HepG2 (cell line): ENCODE data around the gene GARIN3. TPM values are rescaled to one million over a fixed set of nuclear protein-coding genes. Genes with fewer than 3 reads are reported as not detected.

Experiments used
- AHR ChIP-seq: IDR thresholded peaks from 2 replicates; pipeline ENCODE4 v1.6.1; 2018; ENCODE audit warnings: missing genetic modification reagents, missing compliant biosample characterization
- ETV6 ChIP-seq: sonication (generic); formaldehyde crosslinking; conservative IDR thresholded peaks from 2 replicates; pipeline ENCODE4 v1.4.0; 2020; ENCODE audit warnings: missing genetic modification reagents
- HOMEZ ChIP-seq: IDR thresholded peaks from 2 replicates; pipeline ENCODE4 v1.6.1; 2016; ENCODE audit warnings: low read depth
- IRF2 ChIP-seq: IDR thresholded peaks from 2 replicates; pipeline ENCODE4 v1.6.1; 2018; ENCODE audit warnings: missing genetic modification reagents, missing compliant biosample characterization
- KDM3A ChIP-seq: IDR thresholded peaks from 2 replicates; pipeline ENCODE4 v1.6.1; 2018; ENCODE audit warnings: low read depth, missing compliant biosample characterization
- MED1 ChIP-seq: sonication (generic); formaldehyde crosslinking; IDR thresholded peaks from 2 replicates; pipeline ENCODE4 v1.4.0; 2020; ENCODE audit warnings: missing genetic modification reagents
- MYC ChIP-seq: sonication (generic); formaldehyde crosslinking; IDR thresholded peaks from 2 replicates; pipeline ENCODE4 v1.9.0; 2021; ENCODE audit warnings: missing genetic modification reagents, borderline replicate concordance
- NRL ChIP-seq: sonication (generic); formaldehyde crosslinking; IDR thresholded peaks from 2 replicates; pipeline ENCODE4 v1.5.0; 2020; ENCODE audit warnings: missing genetic modification reagents, mild to moderate bottlenecking, moderate library complexity, borderline replicate concordance
- PBX3 ChIP-seq: sonication (generic); formaldehyde crosslinking; IDR thresholded peaks from 2 replicates; pipeline ENCODE4 v1.8.1; 2023; ENCODE audit warnings: missing genetic modification reagents, inconsistent platforms, borderline replicate concordance
- POLR2A ChIP-seq, 2 experiments: IDR thresholded peaks; 2 replicates each; pipeline ENCODE4 v1.6.1; 2011; ENCODE audit warnings: low read depth in 2 of 2, low read length in 2 of 2, mild to moderate bottlenecking in 1 of 2, moderate library complexity in 1 of 2; ENCODE audit not compliant: insufficient read depth in 1 of 2
- SIX1 ChIP-seq: sonication (generic); formaldehyde crosslinking; IDR thresholded peaks from 2 replicates; pipeline ENCODE4 v1.4.0; 2020; ENCODE audit warnings: missing genetic modification reagents, borderline replicate concordance
- SMAD3 ChIP-seq: sonication (generic); formaldehyde crosslinking; IDR thresholded peaks from 2 replicates; pipeline ENCODE4 v1.4.0; 2020; ENCODE audit warnings: missing genetic modification reagents
- SPEN ChIP-seq: sonication (generic); formaldehyde crosslinking; IDR thresholded peaks from 2 replicates; pipeline ENCODE4 v1.5.1; 2020; ENCODE audit warnings: low read depth, mild to moderate bottlenecking, missing genetic modification reagents
- TCF12 ChIP-seq, 2 experiments: fragments of 450-650 bp in 1 of 2; sonication (generic) in 1 of 2; formaldehyde crosslinking in 1 of 2; IDR thresholded peaks; 2 replicates each; pipeline versions ENCODE4 v1.6.1 to v1.8.0; 2017 to 2022; ENCODE audit warnings: antibody characterized with exemption in 1 of 2, mild to moderate bottlenecking in 1 of 2, missing genetic modification reagents in 1 of 2, moderate library complexity in 1 of 2
- ZFAT ChIP-seq: sonication (generic); formaldehyde crosslinking; conservative IDR thresholded peaks from 2 replicates; pipeline ENCODE4 v1.8.1; 2023; ENCODE audit warnings: missing genetic modification reagents, inconsistent platforms
- ZFP62 ChIP-seq: sonication (generic); formaldehyde crosslinking; IDR thresholded peaks from 2 replicates; pipeline ENCODE4 v1.4.0; 2020; ENCODE audit warnings: missing genetic modification reagents
- ZNF292 ChIP-seq: sonication (generic); formaldehyde crosslinking; IDR thresholded peaks from 2 replicates; pipeline ENCODE4 v1.8.1; 2022; ENCODE audit warnings: mild to moderate bottlenecking, low read depth, missing genetic modification reagents, borderline replicate concordance
- ZNF564 ChIP-seq: sonication (generic); formaldehyde crosslinking; IDR thresholded peaks from 2 replicates; pipeline ENCODE4 v1.8.1; 2023; ENCODE audit warnings: mild to moderate bottlenecking, missing genetic modification reagents
- ZNF629 ChIP-seq: sonication (generic); formaldehyde crosslinking; conservative IDR thresholded peaks from 2 replicates; pipeline ENCODE4 v1.5.0; 2020; ENCODE audit warnings: missing genetic modification reagents
- ZNF670 ChIP-seq: sonication (generic); formaldehyde crosslinking; IDR thresholded peaks from 2 replicates; pipeline ENCODE4 v1.8.0; 2022; ENCODE audit warnings: mild to moderate bottlenecking, missing genetic modification reagents, borderline replicate concordance
- ZNF710 ChIP-seq: sonication (generic); formaldehyde crosslinking; IDR thresholded peaks from 2 replicates; pipeline ENCODE4 v1.5.0; 2020; ENCODE audit warnings: mild to moderate bottlenecking, missing genetic modification reagents, borderline replicate concordance
- ZNF724P ChIP-seq: sonication (generic); formaldehyde crosslinking; IDR thresholded peaks from 2 replicates; pipeline ENCODE4 v1.8.0; 2022; ENCODE audit warnings: missing genetic modification reagents, borderline replicate concordance
- ZNF777 ChIP-seq: sonication (generic); formaldehyde crosslinking; IDR thresholded peaks from 2 replicates; pipeline ENCODE4 v1.4.0; 2020; ENCODE audit warnings: missing genetic modification reagents
- polyA plus RNA-seq, 8 experiments: library from polyadenylated mRNA; depleted of rRNA in 3 of 8; stranded (reverse) in 7 of 8; unstranded in 1 of 8; fragments of >200 nt; fragmentation: Illumina TruSeq in 4 of 8; extraction: Trizol in 4 of 8; gene quantifications; 2 replicates each; pipeline versions ENCODE4 v1.2.1 to v1.2.3, GENCODE V29; 2011 to 2016; ENCODE audit warnings: low read depth in 4 of 8, missing spikeins in 1 of 8, mixed read lengths in 1 of 8; ENCODE audit not compliant: insufficient read depth in 1 of 8
- total RNA-seq, 5 experiments: library from RNA; depleted of rRNA; stranded (reverse); fragments of >200 nt; fragmentation: Illumina TruSeq; extraction: Trizol; gene quantifications; 2 replicates each; pipeline ENCODE4 v1.2.3, GENCODE V29; 2016; ENCODE audit warnings: low read depth in 1 of 5
- TF ChIP-seq, protein P1 (sequence below): sonication (generic); formaldehyde crosslinking; IDR thresholded peaks from 2 replicates; pipeline ENCODE4 v1.4.0; 2020; ENCODE audit warnings: missing genetic modification reagents, borderline replicate concordance

The GARIN3 gene
- total and polyA plus RNA-seq, 2 of the 13 experiments (the other 11 are each of a cell fraction or from before 2014, with no cell fraction given), result not detected

DNA sequence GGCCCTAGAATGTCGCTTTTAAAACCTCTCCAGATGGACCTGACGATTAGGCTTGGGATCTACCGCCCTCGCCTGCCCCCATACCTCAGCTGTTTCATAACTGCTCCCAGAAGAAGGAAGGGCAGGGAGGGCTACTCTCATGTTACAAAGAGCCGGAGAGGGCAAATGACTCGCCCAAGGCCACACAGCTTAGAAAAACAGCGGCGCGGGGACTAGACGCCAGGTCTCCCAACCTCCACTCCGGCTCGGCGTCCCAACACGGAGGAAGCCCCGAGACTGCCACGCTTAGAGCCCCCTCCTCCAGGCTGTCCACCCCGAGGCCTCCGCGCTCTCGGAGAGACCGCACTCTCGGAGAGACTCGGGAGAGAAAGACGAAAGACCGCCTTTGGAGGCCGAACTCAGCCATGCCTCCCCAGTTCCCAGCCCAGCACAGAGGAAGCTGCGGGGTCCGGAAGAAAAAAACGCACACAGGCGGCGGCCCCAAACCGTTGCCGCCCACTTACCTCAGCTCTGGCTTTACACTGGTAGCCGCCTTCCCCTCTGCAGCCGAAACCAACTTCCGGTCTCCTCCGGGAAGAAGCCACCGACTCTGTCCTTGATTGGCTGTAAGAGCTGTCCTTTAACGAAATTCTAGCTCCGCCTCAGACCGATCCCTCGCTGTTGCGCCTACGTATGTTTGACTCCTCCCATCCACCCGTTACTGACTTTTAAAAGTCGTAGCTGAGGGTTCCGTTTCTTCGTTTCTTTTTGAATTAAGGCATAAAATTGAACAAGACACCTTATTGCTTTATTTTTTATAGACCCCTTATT is 23.5 kb downstream of the GARIN3 start, which contains the start of gene MED7 (continued):
- TF ChIP-seq IRF2 (CRISPR knock-in tag) (0 out of 2 replicates have a peak, but pooled peaks have one; percentile 35), ZNF564 (no peak), MYC (CRISPR knock-in tag) (peak; percentile 52; the same call in 1 of the 2 replicates), TCF12 (IDR thresholded peaks at IDR 0.05) (no peak), TCF12 (CRISPR knock-in tag; IDR thresholded peaks at IDR 0.05) (no peak), ETV6 (CRISPR knock-in tag) (peak; percentile 58; the same call in 1 of the 2 replicates), KDM3A (CRISPR knock-in tag) (no peak; the same call in 1 of the 2 replicates), AHR (CRISPR knock-in tag) (peak; percentile 82; the same call in 1 of the 2 replicates), ZNF724P (CRISPR knock-in tag) (no peak), ZFP62 (CRISPR knock-in tag) (no peak), ZNF777 (CRISPR knock-in tag) (0 out of 2 replicates have a peak, but pooled peaks have one; percentile 33), SPEN (CRISPR knock-in tag) (peak; percentile 68; the same call in 1 of the 2 replicates), ZNF670 (CRISPR knock-in tag) (peak; percentile 33; the same call in 1 of the 2 replicates), ZNF292 (peak; percentile 40; the same call in 1 of the 2 replicates), SMAD3 (CRISPR knock-in tag) (no peak), HOMEZ (CRISPR knock-in tag) (peak; percentile 69), SIX1 (CRISPR knock-in tag) (no peak), ZNF629 (no peak), NRL (CRISPR knock-in tag) (0 out of 2 replicates have a peak, but pooled peaks have one; percentile 40), PBX3 (CRISPR knock-in tag) (no peak), MED1 (CRISPR knock-in tag) (peak; percentile 49; the same call in 1 of the 2 replicates), ZNF710 (CRISPR knock-in tag) (no peak), POLR2A (IDR thresholded peaks at IDR 0.05; ENCODE audit: insufficient read depth in 1 of 2, low read depth in 2 of 2, low read length in 2 of 2) (peak; percentile 84 to 89), ZFAT (no peak)
- TF ChIP-seq, protein P1, sequence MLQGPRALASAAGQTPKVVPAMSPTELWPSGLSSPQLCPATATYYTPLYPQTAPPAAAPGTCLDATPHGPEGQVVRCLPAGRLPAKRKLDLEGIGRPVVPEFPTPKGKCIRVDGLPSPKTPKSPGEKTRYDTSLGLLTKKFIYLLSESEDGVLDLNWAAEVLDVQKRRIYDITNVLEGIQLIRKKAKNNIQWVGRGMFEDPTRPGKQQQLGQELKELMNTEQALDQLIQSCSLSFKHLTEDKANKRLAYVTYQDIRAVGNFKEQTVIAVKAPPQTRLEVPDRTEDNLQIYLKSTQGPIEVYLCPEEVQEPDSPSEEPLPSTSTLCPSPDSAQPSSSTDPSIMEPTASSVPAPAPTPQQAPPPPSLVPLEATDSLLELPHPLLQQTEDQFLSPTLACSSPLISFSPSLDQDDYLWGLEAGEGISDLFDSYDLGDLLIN (CRISPR knock-in tag), result no peak
